Left lung (tissue), 10 donors: Measurements from ENCODE around the gene HTRA3. TPM values are rescaled to one million over a fixed set of nuclear protein-coding genes. Genes with fewer than 3 reads are reported as not detected.
A peak's percentile ranks its signal among the peaks of the same experiment; 100 is the strongest.

Experiments
- ATAC-seq: fragments of 200-7000 bp; cut with Tn5 transposase; one replicate; pipeline ENCODE4 v1.9.1; 2020; ENCODE audit warnings: moderate library complexity
- DNase-seq, 4 donors: peaks; one replicate each; pipeline ENCODE4 v3.0.0-alpha.2; 2013 to 2020
- H3K27ac ChIP-seq, 2 donors: fragments of 200-600 bp; sonication (generic) in 1 of 2; one replicate each; pipeline versions ENCODE4 v1.5.0 to v1.8.0; 2020 to 2021
- H3K27me3 ChIP-seq, 2 donors: fragments of 200-600 bp; sonication (generic) in 1 of 2; one replicate each; pipeline versions ENCODE4 v1.5.0 to v1.8.0; 2020 to 2021
- H3K36me3 ChIP-seq, 2 donors: fragments of 200-600 bp; sonication (generic) in 1 of 2; one replicate each; pipeline versions ENCODE4 v1.5.0 to v1.8.0; 2020 to 2021
- H3K4me1 ChIP-seq, 2 donors: fragments of 200-600 bp; one replicate each; pipeline ENCODE4 v1.8.0; 2021
- H3K4me3 ChIP-seq, 2 donors: fragments of 200-600 bp; sonication (generic) in 1 of 2; one replicate each; pipeline versions ENCODE4 v1.5.0 to v1.8.0; 2020 to 2021; ENCODE audit warnings: mild to moderate bottlenecking in 1 of 2
- H3K9me3 ChIP-seq, 2 donors: fragments of 200-600 bp; sonication (generic) in 1 of 2; one replicate each; pipeline versions ENCODE4 v1.5.0 to v1.8.0; 2020 to 2021
- intact Hi-C, 2 donors: fragments of 100-400 bp; cut with DNase I; formaldehyde crosslinking; loops; one replicate each; pipeline versions ENCODE4 v1.11.2 to v1.14.2; 2022
- polyA plus RNA-seq, 6 donors: library from polyadenylated mRNA; unstranded; fragments of 120-200 nt; gene quantifications; one replicate each; pipeline ENCODE4 v1.2.1, GENCODE V29; 2013; ENCODE audit not compliant: insufficient read length in 6 of 6
- total RNA-seq, 2 donors: library from RNA; stranded (reverse); fragmentation: NEBNext Ultra II Directional; extraction: Animal tissue kit (Norgen Biotek cat#: 25700); gene quantifications; one replicate each; pipeline ENCODE4 v1.2.1, GENCODE V29; 2021
- TF ChIP-seq, protein P1 (sequence below), 2 donors: fragments of 200-600 bp; sonication (generic) in 1 of 2; IDR thresholded peaks; one replicate each; pipeline versions ENCODE4 v1.5.0 to v1.8.0; 2021; ENCODE audit warnings: antibody characterized with exemption in 2 of 2
- donor health status: DM: no; HTN: yes; CAD: no.
- donor health status: DM: no; HTN: no; CAD: no.

The HTRA3 gene
- total and polyA plus RNA-seq, 8 donors = 9.7 to 18.3 (median 12.1) TPM

GRCh38 chr4:8307121-8307520 lies 37.6 kb downstream of the HTRA3 start:
- no peaks in the 10 kb centered on the region for H3K36me3 ChIP-seq
- intact Hi-C loops = no loop called here
- H3K27ac ChIP-seq = no peak overlapping the region
- TF ChIP-seq, protein P1, sequence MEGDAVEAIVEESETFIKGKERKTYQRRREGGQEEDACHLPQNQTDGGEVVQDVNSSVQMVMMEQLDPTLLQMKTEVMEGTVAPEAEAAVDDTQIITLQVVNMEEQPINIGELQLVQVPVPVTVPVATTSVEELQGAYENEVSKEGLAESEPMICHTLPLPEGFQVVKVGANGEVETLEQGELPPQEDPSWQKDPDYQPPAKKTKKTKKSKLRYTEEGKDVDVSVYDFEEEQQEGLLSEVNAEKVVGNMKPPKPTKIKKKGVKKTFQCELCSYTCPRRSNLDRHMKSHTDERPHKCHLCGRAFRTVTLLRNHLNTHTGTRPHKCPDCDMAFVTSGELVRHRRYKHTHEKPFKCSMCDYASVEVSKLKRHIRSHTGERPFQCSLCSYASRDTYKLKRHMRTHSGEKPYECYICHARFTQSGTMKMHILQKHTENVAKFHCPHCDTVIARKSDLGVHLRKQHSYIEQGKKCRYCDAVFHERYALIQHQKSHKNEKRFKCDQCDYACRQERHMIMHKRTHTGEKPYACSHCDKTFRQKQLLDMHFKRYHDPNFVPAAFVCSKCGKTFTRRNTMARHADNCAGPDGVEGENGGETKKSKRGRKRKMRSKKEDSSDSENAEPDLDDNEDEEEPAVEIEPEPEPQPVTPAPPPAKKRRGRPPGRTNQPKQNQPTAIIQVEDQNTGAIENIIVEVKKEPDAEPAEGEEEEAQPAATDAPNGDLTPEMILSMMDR (IDR thresholded peaks at IDR 0.05) = no peak
- H3K27me3 ChIP-seq = peaks cover 0 to 13% of the 10 kb centered on the region in 2 donors
- no peak overlapping the region for H3K4me3 ChIP-seq
- DNase-seq = peak in 2 of 4 donors; percentile 25 to 39
- H3K9me3 ChIP-seq = no peaks in the 10 kb centered on the region
- peaks cover 0 to 10% of the 10 kb centered on the region in 2 donors for H3K4me1 ChIP-seq
- ATAC-seq = no peak

DNA sequence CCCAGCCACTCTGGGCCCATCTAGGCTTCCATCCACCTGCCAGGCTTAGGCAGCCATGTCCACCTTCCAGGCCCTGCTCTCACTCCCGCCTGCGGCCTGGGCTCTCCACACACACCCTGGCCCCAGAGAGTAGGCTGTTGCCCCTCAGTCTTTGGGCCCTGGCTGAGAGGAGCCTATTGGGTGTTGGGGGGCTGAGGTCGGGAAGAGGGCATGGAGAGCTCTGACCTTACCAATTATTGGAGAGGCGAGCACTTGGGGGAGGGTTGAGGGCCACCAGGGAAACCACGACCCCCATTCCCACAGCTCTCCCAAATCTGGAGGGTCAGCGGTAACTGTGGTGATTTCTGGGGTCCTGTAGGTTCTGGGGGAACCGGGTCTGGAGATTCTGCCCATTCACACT lies 38.2 kb downstream of the HTRA3 start:
- Histone ChIP-seq H3K27me3 (peaks cover 0 to 13% of the 10 kb centered on the region in 2 donors), H3K4me1 (peaks cover 0 to 10% of the 10 kb centered on the region in 2 donors), H3K9me3 (peaks cover 0 to under 1% of the 10 kb centered on the region in 2 donors), H3K36me3 (no peaks in the 10 kb centered on the region), H3K4me3 (no peak overlapping the region), H3K27ac (no peak overlapping the region)
- DNase-seq = peak in 1 of 4 donors; percentile 47
- intact Hi-C loops = no loop called here
- ATAC-seq = no peak
- TF ChIP-seq, protein P1 (IDR thresholded peaks at IDR 0.05) = no peak

DNA sequence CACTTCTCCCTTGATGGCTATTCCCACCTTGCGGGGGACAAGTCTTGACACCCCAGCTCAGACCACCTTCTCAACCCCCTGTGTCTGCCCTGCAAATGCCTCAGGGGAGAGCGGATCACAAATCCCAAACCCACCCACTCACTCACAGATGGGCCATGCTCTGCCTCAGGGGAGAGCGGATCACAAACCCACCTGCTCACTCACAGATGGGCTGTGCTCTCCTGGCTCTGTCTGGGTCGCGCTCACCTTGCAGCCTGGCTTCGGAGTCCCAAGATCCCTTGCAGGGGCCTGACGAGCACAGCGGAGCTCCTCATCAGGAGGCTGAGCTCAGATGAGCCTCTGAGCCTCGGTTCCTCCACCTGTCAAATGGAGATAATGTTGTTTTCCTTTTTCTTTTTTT lies 38.6 kb downstream of the HTRA3 start:
- no peak overlapping the region for H3K27ac ChIP-seq
- no peak overlapping the region for H3K4me3 ChIP-seq
- peak in 2 of 4 donors; percentile 12 to 41 for DNase-seq
- ATAC-seq = no peak
- peaks cover 0 to 13% of the 10 kb centered on the region in 2 donors for H3K27me3 ChIP-seq
- intact Hi-C loops = no loop called here
- H3K36me3 ChIP-seq = no peaks in the 10 kb centered on the region
- TF ChIP-seq, protein P1 (IDR thresholded peaks at IDR 0.05) = no peak
- peaks cover 0 to 10% of the 10 kb centered on the region in 2 donors for H3K4me1 ChIP-seq
- H3K9me3 ChIP-seq = peaks cover 0 to 4% of the 10 kb centered on the region in 2 donors

GRCh38 chr4:8308856-8309771 lies 39.6 kb downstream of the HTRA3 start:
- Histone ChIP-seq H3K36me3 (no peaks in the 10 kb centered on the region), H3K4me3 (no peak overlapping the region), H3K27me3 (peaks cover 0 to 13% of the 10 kb centered on the region in 2 donors), H3K4me1 (peaks cover 0 to 10% of the 10 kb centered on the region in 2 donors), H3K9me3 (peaks cover 0 to 5% of the 10 kb centered on the region in 2 donors), H3K27ac (no peak overlapping the region)
- no peak for ATAC-seq
- TF ChIP-seq, protein P1 (IDR thresholded peaks at IDR 0.05) = no peak
- peak; percentile 29 to 59 (median 44) for DNase-seq
- intact Hi-C loops = no loop called here

DNA sequence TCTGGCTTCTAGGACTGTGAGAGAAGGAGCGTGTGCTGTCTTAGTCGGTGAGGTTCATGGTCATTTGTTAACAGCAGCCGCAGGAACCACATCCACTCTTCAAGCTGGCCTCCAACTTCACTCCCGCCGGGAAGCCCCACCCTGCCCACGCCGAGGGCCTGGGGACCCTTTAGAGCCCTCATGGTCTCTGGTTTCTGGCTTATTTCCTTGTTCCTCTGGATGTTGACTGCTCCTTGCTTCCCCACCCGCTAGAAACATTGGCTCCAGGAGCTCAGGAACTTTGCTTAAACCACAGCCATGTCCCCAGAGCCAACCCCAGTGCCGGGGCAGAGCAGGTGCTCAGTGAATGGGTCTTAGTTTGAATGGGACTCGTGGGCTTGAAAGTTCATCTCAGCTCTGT lies 40.8 kb downstream of the HTRA3 start:
- Histone ChIP-seq H3K4me1 (peaks cover 0 to 12% of the 10 kb centered on the region in 2 donors), H3K4me3 (no peak overlapping the region), H3K36me3 (no peaks in the 10 kb centered on the region), H3K27ac (no peak overlapping the region), H3K27me3 (peaks cover 0 to 13% of the 10 kb centered on the region in 2 donors), H3K9me3 (peaks cover 0 to 5% of the 10 kb centered on the region in 2 donors)
- TF ChIP-seq, protein P1 (IDR thresholded peaks at IDR 0.05) = no peak
- no peak for ATAC-seq
- peak in 2 of 4 donors; percentile 11 to 39 for DNase-seq
- intact Hi-C loops = no loop called here
